HEK293 (cell line): ENCODE results near the gene INSIG2.

Source experiments
- CTCF ChIA-PET: fragments of 350-600 bp; formaldehyde crosslinking; extraction: SDS; loops from one replicate; lab custom pipeline; 2021; ENCODE audit warnings: antibody characterized with exemption; lab: Yijun Ruan, JAX
- POLR2A ChIA-PET: fragments of 300-600 bp; formaldehyde crosslinking; extraction: SDS; loops from one replicate; lab custom pipeline; 2020; ENCODE audit warnings: antibody characterized with exemption, inconsistent platforms; lab: Yijun Ruan, JAX
- H3K27ac ChIP-seq: fragments of 200-500 bp; sonication (Bioruptor generic); 2 replicates; pipeline ENCODE4 v1.5.1; 2014; ENCODE audit warnings: low read depth, low read length, control low read depth, inconsistent platforms; ENCODE audit errors: extremely low read depth
- H3K36me3 ChIP-seq, 2 experiments: fragments of 200-500 bp in 1 of 2; sonication (Bioruptor generic) in 1 of 2; 1 replicate in 1 of 2; 2 replicates in 1 of 2; pipeline ENCODE4 v1.5.1; 2014 to 2017; ENCODE audit warnings: inconsistent platforms in 2 of 2, low read length in 2 of 2; ENCODE audit not compliant: control insufficient read depth in 2 of 2, insufficient read depth in 1 of 2
- H3K4me1 ChIP-seq: fragments of 200-500 bp; sonication (Bioruptor generic); 2 replicates; pipeline ENCODE4 v1.5.1; 2014; ENCODE audit warnings: mild to moderate bottlenecking, low read length, inconsistent platforms; ENCODE audit not compliant: control insufficient read depth, insufficient read depth
- H3K4me3 ChIP-seq: 2 replicates; pipeline ENCODE4 v1.5.1; 2011; ENCODE audit warnings: low read depth, mild to moderate bottlenecking, control low read depth, low read length, moderate library complexity
- H3K9me3 ChIP-seq: fragments of 200-500 bp; sonication (Bioruptor generic); 2 replicates; pipeline ENCODE4 v1.5.1; 2014; ENCODE audit warnings: low read depth, low read length, inconsistent platforms; ENCODE audit not compliant: control insufficient read depth, insufficient read depth
- BCL11A ChIP-seq: fragments of 450-650 bp; formaldehyde crosslinking; IDR thresholded peaks from 2 replicates; pipeline ENCODE4 v1.5.1; 2016; ENCODE audit warnings: low read depth, missing biosample characterization, missing genetic modification characterization
- HOXA7 ChIP-seq: sonication (generic); formaldehyde crosslinking; IDR thresholded peaks from 2 replicates; pipeline ENCODE4 v1.8.1; 2022; ENCODE audit warnings: missing genetic modification reagents, borderline replicate concordance
- KLF16 ChIP-seq: fragments of 450-650 bp; formaldehyde crosslinking; IDR thresholded peaks from 2 replicates; pipeline ENCODE4 v1.5.1; 2017; ENCODE audit warnings: missing biosample characterization, missing genetic modification characterization
- PRDM1 ChIP-seq: fragments of 450-650 bp; formaldehyde crosslinking; IDR thresholded peaks from 2 replicates; pipeline ENCODE4; 2016; ENCODE audit warnings: missing biosample characterization, missing genetic modification characterization
- REPIN1 ChIP-seq: fragments of 450-650 bp; formaldehyde crosslinking; IDR thresholded peaks from 2 replicates; pipeline ENCODE4 v1.5.1; 2017; ENCODE audit warnings: missing biosample characterization, missing genetic modification characterization, low read depth
- ZFP41 ChIP-seq: fragments of 450-650 bp; formaldehyde crosslinking; IDR thresholded peaks from 2 replicates; pipeline ENCODE4 v1.5.1; 2016; ENCODE audit warnings: missing biosample characterization, missing genetic modification characterization, borderline replicate concordance
- ZNF114 ChIP-seq: fragments of 450-650 bp; formaldehyde crosslinking; IDR thresholded peaks from 2 replicates; pipeline ENCODE4 v1.5.0; 2017; ENCODE audit warnings: missing biosample characterization, missing genetic modification characterization
- ZNF501 ChIP-seq: fragments of 450-650 bp; formaldehyde crosslinking; IDR thresholded peaks from 2 replicates; pipeline ENCODE4 v1.5.1; 2016; ENCODE audit warnings: missing biosample characterization, missing genetic modification characterization
- ZNF704 ChIP-seq: fragments of 450-650 bp; formaldehyde crosslinking; IDR thresholded peaks from 2 replicates; pipeline ENCODE4 v1.5.1; 2016; ENCODE audit warnings: missing biosample characterization, missing genetic modification characterization
- ZNF707 ChIP-seq: fragments of 450-650 bp; formaldehyde crosslinking; IDR thresholded peaks from 2 replicates; pipeline ENCODE4 v1.5.1; 2016; ENCODE audit warnings: missing biosample characterization, missing genetic modification characterization
- ZNF76 ChIP-seq: fragments of 450-650 bp; formaldehyde crosslinking; IDR thresholded peaks from 2 replicates; pipeline ENCODE4; 2016; ENCODE audit warnings: low read depth, missing biosample characterization, missing genetic modification characterization, borderline replicate concordance
- TF ChIP-seq, protein P1 (sequence below): fragments of 450-650 bp; formaldehyde crosslinking; conservative IDR thresholded peaks from 2 replicates; pipeline ENCODE4 v1.5.1; 2016; ENCODE audit warnings: low read depth, missing biosample characterization, missing genetic modification characterization
- TF ChIP-seq, protein P2 (sequence below): fragments of 450-650 bp; formaldehyde crosslinking; IDR thresholded peaks from 2 replicates; pipeline ENCODE4 v1.5.1; 2016; ENCODE audit warnings: missing biosample characterization, missing genetic modification characterization
- TF ChIP-seq, protein P3 (sequence below): sonication (generic); formaldehyde crosslinking; IDR thresholded peaks from 2 replicates; pipeline ENCODE4 v1.8.1; 2022; ENCODE audit warnings: mild to moderate bottlenecking, moderate library complexity, missing genetic modification reagents

INSIG2 gene

DNA sequence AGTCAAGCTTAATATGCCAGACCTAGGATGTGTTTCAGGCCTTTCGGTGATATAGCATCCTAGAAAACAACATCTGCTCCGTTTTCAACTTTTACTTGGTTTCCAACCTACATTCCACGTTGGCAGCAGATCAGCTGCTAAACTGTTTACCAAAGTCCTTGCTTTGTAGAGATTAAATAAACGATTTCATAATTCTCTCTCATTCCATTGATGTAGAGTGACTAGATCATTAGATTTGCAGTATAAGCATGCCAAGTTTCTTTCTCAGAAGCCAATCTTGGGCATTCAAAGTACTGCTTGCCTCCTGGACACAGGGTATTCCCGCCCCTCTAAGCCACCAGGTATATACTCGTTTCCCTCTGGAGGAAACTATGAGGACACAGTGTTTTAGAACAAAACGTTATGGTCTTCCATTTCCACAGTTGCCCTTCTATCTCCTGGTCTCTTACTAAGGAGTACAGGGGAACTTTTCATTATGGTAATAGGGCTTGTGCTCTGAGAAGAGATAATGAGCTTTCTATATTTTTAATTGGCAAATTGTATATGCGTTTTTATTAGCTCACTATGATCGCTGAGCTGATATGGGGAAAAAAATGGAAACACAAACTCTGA lies 10.5 kb upstream of the INSIG2 start:
- TF ChIP-seq ZNF707 (tag by site-specific recombination) (no peak), REPIN1 (no peak), KLF16 (tag by site-specific recombination) (no peak), ZNF114 (no peak), ZNF704 (no peak)
- TF ChIP-seq, protein P1, sequence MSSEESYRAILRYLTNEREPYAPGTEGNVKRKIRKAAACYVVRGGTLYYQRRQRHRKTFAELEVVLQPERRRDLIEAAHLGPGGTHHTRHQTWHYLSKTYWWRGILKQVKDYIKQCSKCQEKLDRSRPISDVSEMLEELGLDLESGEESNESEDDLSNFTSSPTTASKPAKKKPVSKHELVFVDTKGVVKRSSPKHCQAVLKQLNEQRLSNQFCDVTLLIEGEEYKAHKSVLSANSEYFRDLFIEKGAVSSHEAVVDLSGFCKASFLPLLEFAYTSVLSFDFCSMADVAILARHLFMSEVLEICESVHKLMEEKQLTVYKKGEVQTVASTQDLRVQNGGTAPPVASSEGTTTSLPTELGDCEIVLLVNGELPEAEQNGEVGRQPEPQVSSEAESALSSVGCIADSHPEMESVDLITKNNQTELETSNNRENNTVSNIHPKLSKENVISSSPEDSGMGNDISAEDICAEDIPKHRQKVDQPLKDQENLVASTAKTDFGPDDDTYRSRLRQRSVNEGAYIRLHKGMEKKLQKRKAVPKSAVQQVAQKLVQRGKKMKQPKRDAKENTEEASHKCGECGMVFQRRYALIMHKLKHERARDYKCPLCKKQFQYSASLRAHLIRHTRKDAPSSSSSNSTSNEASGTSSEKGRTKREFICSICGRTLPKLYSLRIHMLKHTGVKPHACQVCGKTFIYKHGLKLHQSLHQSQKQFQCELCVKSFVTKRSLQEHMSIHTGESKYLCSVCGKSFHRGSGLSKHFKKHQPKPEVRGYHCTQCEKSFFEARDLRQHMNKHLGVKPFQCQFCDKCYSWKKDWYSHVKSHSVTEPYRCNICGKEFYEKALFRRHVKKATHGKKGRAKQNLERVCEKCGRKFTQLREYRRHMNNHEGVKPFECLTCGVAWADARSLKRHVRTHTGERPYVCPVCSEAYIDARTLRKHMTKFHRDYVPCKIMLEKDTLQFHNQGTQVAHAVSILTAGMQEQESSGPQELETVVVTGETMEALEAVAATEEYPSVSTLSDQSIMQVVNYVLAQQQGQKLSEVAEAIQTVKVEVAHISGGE: no peak
- POLR2A ChIA-PET: interaction anchor here (0.7 kb wide), 1 partner anchor 11 kb away, joined by 3 read pairs; the partner anchor contains the start of gene INSIG2
- CTCF ChIA-PET: interaction anchor here (0.6 to 1.4 kb wide), 4 partner anchors 15 to 141 kb away, joined by 3 read pairs; no protein-coding TSS in a partner anchor

DNA sequence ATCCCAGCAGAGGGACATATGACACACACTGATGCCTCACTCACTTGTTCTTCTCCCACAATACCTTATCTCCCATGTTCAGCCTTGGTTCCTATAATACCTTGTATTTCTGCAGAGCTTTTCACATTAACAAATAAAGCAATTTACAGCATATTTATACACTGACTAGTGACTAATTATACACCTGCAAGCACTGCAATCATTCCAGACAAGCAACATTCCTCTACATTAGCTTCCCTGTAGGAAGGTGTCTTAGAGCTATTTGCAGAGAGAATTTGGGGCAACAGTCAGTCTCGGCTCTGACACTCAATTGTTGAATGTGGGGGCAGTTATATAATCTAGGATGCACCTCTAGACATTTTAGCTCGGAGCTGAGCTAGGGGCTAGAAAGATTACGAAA lies 9.5 kb upstream of the INSIG2 start:
- 0 out of 2 replicates have a peak, but pooled peaks cover 4% of the 10 kb centered on the region for H3K4me1 ChIP-seq
- no peak overlapping the region for H3K27ac ChIP-seq
- H3K9me3 ChIP-seq: no peaks in the 10 kb centered on the region
- no peak overlapping the region for H3K4me3 ChIP-seq
- ChIA-PET CTCF (interaction anchor here (0.7 to 1.4 kb wide), 3 partner anchors 10 to 35 kb away, joined by 3 to 4 read pairs (median 3); no protein-coding TSS in a partner anchor), POLR2A (interaction anchor here (0.7 kb wide), 1 partner anchor 10 kb away, joined by 3 read pairs; the partner anchor contains the start of gene INSIG2)
- no peaks in the 10 kb centered on the region for H3K36me3 ChIP-seq
- no peak for TF ChIP-seq ZFP41 (tag by site-specific recombination)
- TF ChIP-seq ZNF704: no peak
- no peak for TF ChIP-seq HOXA7
- TF ChIP-seq, protein P2, sequence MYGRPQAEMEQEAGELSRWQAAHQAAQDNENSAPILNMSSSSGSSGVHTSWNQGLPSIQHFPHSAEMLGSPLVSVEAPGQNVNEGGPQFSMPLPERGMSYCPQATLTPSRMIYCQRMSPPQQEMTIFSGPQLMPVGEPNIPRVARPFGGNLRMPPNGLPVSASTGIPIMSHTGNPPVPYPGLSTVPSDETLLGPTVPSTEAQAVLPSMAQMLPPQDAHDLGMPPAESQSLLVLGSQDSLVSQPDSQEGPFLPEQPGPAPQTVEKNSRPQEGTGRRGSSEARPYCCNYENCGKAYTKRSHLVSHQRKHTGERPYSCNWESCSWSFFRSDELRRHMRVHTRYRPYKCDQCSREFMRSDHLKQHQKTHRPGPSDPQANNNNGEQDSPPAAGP: no peak
- TF ChIP-seq PRDM1 (tag by site-specific recombination): no peak
- TF ChIP-seq ZNF501 (tag by site-specific recombination): no peak
- TF ChIP-seq ZNF76 (tag by site-specific recombination): no peak
- TF ChIP-seq BCL11A (tag by site-specific recombination): no peak
- TF ChIP-seq, protein P3, sequence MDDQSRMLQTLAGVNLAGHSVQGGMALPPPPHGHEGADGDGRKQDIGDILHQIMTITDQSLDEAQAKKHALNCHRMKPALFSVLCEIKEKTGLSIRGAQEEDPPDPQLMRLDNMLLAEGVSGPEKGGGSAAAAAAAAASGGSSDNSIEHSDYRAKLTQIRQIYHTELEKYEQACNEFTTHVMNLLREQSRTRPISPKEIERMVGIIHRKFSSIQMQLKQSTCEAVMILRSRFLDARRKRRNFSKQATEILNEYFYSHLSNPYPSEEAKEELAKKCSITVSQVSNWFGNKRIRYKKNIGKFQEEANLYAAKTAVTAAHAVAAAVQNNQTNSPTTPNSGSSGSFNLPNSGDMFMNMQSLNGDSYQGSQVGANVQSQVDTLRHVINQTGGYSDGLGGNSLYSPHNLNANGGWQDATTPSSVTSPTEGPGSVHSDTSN (CRISPR knock-in tag): no peak

More for the DNA sequence above, 10.5 kb upstream of the INSIG2 start:
- Histone ChIP-seq H3K27ac (no peak overlapping the region), H3K36me3 (no peaks in the 10 kb centered on the region), H3K4me1 (0 out of 2 replicates have a peak, but pooled peaks cover 4% of the 10 kb centered on the region), H3K9me3 (no peaks in the 10 kb centered on the region), H3K4me3 (no peak overlapping the region)
